ENCODE measurements around the gene CSRNP2. TPM values are rescaled to one million over a fixed set of nuclear protein-coding genes. Genes with fewer than 3 reads are reported as not detected.

Gene CSRNP2
- 8.9 and 11.8 TPM in 2 replicates for total RNA-seq (ENCODE audit: low replicate concordance)

GRCh38 chr12:51083126-51083833 is at the start of gene CSRNP2:
TSS of gene CSRNP2 (minus strand) at chr12:51083596. CDS start at chr12:51076561, 7,035 bp downstream.

DNA sequence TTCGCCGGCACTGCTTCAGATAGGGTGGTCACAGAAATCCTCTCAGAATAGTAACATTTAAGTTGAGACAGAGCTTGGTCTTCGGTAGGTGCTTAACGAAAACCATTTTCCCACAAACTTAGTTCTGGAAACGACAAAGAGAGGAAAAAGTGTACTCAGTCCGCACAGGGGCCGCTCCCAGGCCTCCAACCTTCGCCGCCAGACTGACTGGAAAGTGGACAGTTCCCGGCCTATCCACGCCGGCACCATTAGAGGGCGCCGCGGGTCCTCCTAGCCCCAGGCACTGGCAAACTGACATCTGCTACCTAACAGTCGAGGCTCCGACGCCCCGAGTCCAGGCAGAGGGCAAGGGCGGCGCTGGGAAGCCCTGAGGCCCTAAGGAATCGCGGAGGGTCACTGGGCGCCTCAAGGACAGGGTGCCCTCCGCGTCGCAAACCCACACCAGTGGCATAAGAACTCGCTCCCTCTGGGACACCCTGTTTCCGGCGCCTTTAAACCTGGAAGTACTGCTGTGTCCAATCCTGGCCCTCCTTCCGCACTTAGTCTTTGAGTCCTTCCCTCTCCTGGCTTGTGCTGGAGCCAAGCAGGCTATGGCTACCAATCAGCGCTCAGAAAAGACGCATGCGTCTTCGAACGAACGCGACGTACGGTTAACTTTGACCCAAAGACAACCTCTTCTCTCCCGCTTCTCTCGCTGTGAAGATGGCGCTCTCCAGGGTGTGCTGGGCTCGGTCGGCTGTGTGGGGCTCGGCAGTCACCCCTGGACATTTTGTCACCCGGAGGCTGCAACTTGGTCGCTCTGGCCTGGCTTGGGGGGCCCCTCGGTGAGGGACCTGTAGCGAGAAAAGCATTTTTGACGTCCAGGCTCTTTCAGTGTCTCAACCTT is 35.5 kb downstream of the CSRNP2 start, which contains the start of gene LETMD1:
Gene LETMD1, plus strand, starts transcription at position 673 of the 886 bp plus-strand sequence. Its CDS starts 30 bp downstream, at position 703.

GRCh38 chr12:51025836-51026638 is 57.4 kb downstream of the CSRNP2 start, which contains the start of gene SLC11A2:
TSS of gene SLC11A2 (minus strand) at chr12:51026384. CDS start at chr12:51010728, 15,656 bp downstream.

Other genes with a start within 250 kb of the CSRNP2 start
- gene TMPRSS12, start 240.7 kb downstream of the CSRNP2 start, total RNA-seq (ENCODE audit: low replicate concordance), result not detected in 2 replicates
- not detected in 2 replicates for gene HIGD1C, start 131.1 kb downstream of the CSRNP2 start, total RNA-seq (ENCODE audit: low replicate concordance)
- 59.9 and 60.4 TPM in 2 replicates for gene SLC11A2, start 57.2 kb downstream of the CSRNP2 start, total RNA-seq (ENCODE audit: low replicate concordance)
- gene LETMD1, start 35.3 kb downstream of the CSRNP2 start, total RNA-seq (ENCODE audit: low replicate concordance), result 31.0 and 46.6 TPM in 2 replicates
- gene TFCP2, start 89.5 kb upstream of the CSRNP2 start, total RNA-seq (ENCODE audit: low replicate concordance), result 4.3 and 7.1 TPM in 2 replicates
- gene POU6F1, start 134.5 kb upstream of the CSRNP2 start, total RNA-seq (ENCODE audit: low replicate concordance), result 0.47 and 1.5 TPM in 2 replicates
- 40.5 and 51.3 TPM in 2 replicates for gene DAZAP2, start 155.2 kb upstream of the CSRNP2 start, total RNA-seq (ENCODE audit: low replicate concordance)
- 5.4 and 6.8 TPM in 2 replicates for gene SMAGP, start 186.8 kb upstream of the CSRNP2 start, total RNA-seq (ENCODE audit: low replicate concordance)
- gene BIN2, start 240.6 kb upstream of the CSRNP2 start, total RNA-seq (ENCODE audit: low replicate concordance), result not detected in 2 replicates

Measured in smooth muscle cell of the coronary artery (primary cell).